ENCODE measurements around the gene IL11RA. TPM values are rescaled to one million over a fixed set of nuclear protein-coding genes. Genes with fewer than 3 reads are reported as not detected.
A peak's percentile ranks its signal among the peaks of the same experiment; 100 is the strongest.

IL11RA gene
- 9.3 and 10.9 TPM in 2 replicates for total RNA-seq (2014; rRNA removed; shearing (Covaris generic))

DNA sequence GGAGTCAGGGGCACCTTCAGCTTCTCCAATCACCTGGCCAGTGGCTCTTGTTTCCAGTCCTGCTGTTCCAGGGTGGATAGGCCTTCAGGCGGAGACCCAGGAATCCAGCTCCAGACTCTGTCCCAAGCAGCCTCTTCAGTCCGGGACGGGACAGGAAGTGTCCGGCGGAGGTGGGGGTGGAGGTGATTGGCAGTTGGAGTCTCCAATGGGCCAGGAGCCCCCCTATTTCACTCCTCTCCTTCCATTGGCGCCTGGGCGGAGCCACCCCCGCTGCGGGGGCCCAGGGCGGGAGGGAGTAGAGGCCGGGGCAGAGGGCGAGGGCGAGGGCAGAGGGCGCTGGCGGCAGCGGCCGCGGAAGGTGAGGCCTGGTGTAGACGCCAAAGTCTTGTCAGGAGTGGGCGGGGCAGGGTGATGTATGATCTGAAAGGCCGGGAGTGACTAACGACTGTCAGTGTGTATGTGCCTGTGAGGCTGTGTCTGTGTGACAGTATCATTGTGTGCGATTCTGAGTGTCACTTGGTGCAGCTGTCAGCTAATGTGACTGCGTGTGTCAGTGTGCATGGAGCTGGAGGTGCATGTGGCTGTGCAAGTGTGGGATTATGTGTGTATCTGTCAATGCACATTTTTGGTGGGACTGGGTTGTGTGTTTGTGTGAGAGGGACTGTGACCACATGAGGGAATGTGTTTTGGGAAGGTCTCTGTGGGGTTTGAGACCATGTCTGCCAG is at the start of gene IL11RA:
Gene IL11RA (plus strand): TSS at position 310 of the 726 bp plus-strand sequence. CDS start 3,033 bp downstream, outside the sequence.
- peak; percentile 87 for DNase-seq (ENCODE audit: low spot score)

DNA sequence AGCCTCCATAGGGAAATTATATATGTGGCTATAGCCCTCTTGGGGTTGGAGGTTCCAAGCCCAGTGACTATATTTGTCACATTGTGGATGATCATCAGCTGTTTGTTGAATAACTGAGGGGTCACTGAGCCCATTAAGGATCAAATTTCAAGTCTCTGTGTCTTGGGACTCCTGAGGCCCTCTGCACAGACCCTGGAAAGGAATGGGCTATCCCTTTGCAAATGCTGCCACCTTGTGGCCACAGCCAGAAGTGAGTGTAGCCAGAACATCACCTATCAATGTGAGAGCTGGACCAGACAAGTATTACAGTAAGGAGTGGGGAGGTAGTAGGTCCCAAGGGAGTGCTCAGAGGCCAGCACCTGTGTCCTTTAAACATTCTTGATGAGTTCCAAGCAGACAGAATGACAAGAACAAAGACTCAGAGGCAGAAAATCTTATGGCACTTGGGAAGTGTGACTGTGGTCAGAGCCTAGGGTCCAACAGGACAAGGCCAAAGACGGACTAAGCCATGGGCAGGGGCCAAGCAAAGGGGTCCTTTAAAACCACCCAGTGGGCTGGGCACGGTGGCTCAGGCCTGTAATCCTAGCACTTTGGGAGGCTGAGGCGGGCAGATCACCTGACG is 48.3 kb upstream of the IL11RA start:
- DNase-seq (ENCODE audit: low spot score), result peak; percentile 59

DNA sequence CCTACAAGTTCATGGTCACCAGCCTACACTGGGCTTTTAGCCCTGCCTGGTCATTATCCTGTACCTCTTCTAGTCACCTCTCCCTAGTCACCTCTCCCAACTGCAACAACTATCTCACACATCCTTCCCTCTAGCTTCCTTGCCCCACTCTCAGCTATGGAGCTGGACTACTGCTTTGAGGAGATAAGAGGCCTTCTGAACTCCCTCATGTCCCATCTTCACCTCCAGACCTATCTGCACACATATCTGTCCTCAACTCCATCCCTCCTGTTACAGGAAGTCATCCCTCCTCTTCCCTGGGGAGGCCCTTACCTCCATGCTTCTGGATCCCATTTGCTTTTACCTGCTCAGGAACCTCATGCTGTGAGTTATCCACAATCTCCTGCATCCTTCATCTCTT is 45.8 kb upstream of the IL11RA start:
- no peak for DNase-seq (ENCODE audit: low spot score)

DNA sequence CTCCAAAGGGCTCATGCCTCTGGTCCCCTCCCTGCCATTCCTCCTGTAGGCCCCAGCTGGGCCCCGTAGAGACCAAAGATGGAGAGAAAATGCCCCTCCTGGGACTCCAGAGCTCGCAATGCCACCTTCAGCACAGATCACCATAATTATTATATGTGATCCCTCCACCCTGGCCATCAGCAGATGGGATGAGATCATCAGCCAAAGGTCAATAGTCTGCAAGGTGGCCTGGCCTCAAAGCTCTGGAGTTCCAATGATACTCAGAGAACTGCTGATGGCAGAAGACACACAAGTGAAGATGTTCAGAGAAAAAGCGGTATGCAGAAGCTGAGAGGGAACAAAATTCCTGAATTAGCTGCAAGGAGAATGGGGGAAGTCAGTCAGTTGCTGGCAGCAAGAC is 45.1 kb upstream of the IL11RA start:
- no peak for DNase-seq (ENCODE audit: low spot score)

DNA sequence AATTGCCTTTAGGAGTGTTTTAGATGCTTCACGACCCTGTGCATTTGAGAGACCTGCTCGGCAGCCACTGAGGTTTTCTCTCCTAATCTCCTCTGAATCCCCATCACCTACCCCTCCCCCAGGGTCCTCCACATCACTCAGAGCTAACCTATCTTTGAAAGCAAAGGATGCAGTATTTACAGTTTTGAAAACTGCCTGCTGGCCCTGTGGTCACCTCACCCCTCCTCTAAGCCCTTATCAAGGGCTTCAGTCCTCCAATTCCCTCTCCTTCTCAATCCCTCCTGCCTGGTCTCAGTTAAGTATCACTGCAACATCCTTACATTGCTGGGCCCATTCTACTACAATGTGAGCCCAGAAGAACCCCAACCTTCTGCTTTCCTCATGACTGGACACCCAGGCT is 44.7 kb upstream of the IL11RA start:
- DNase-seq (ENCODE audit: low spot score), result no peak

DNA sequence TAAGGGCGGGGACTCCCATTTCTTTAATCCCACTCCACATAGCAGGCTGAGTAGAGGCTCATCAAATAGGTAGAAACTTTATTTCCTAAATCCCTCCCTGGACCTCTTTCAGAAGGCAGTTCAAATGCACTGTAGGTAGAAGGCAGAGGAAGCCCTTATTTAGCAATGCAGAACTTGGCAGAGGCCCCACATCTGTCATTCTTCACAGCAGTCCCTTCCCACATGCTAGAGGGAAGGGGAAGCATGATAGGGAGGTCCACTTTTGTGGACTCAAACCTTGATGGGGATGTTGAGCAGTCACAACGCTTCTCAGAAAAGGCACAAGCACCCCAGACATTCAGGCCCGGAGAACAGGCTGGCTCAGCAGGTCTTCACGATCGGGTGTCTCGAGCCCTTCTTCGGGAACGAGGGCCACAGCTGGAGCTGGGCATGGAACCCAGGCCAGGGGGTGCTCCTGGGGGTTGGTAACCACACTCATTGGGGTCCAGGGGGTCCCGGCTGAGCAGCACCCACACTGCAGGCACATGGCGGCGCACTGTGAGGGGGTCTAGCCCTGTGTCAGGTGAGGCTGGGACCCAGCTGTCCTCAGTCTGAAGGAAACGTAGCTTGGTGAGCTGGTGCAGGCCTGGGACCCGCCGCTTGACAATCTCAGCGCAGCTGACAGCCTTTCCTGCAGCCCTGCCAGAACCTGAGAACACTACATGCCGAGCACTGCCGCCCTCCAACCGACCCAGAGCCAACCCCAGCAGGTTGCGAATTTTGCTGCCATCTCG is 41.4 kb upstream of the IL11RA start:
- DNase-seq (ENCODE audit: low spot score), result no peak

DNA sequence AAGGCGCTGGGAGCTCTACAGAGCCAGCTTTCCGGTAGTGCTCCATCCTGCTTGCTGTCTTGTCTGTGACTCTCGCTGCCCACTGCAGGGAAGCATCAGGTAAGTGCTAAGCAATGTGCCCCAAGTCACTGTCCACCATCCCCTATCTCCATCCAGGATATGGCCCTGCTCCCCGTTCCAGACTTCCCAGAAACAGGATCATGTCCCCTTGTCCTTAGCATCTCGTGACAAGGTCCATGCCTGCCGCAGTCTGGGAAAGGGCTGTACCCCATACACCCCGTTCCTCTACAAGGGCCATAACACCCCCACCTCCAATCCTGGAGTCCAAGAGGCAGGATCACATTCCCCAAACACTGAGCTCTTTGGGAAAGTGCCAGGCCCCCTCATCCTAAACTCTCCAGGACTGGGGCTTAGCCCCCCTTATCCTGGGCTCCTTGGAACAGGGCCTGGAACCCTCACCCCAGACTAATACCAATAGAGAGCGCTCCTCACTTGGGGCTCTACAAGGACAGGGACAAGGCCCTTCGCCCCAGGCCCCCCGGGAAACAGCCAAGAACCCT is 40.7 kb upstream of the IL11RA start:
- DNase-seq (ENCODE audit: low spot score), result no peak

DNA sequence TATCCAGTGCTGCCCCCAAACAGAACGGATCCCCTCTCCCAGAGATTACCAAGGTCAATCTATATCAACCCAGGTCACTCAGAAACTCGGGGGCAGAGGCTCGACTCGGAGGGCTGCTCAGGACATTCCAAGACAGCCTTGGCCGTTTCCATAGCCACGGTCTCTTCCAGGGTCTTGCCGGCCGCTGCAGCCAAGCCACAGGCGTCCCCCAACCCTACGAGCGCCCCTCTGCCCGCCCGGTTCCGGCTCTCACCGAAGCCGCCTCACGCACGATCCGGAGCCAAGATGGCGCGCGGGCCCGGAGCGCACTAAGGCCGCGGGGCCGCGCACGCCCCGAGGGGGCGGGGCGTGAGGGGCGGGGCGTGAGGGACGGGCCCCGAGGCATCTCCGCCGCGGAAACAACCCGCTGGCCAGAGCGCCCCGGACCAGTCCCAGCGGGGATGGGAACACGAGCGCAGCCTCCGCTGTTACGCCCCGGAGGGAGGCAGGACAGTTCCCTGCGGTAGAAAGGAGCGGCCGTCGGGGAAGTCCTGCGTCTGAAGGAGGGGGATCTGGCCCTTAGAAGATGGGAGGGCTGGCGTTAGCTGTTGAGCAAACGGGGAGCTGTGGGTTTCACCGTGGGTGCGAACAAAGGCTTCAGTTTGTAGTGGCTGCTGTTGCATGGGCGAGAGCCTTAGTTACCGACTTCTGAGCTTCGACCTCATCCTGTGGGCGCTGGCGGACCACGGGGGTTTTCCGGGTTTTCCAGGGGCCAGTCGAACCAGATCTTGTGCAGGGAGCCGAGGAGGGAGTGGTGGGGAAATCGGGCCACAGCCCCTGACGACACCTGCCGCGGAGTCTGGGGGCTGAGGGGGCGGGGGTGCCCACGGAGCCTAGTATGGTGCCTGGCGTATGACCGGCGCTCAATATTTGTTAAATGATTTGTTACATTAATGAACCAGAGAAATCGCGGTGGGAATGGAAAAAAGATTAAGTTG is 39.9 kb upstream of the IL11RA start, which contains the start of gene RPP25L:
Gene RPP25L (minus strand): TSS at position 287 of the 977 bp plus-strand sequence. CDS start 801 bp downstream, outside the sequence.
- peak; percentile 52 for DNase-seq (ENCODE audit: low spot score)

DNA sequence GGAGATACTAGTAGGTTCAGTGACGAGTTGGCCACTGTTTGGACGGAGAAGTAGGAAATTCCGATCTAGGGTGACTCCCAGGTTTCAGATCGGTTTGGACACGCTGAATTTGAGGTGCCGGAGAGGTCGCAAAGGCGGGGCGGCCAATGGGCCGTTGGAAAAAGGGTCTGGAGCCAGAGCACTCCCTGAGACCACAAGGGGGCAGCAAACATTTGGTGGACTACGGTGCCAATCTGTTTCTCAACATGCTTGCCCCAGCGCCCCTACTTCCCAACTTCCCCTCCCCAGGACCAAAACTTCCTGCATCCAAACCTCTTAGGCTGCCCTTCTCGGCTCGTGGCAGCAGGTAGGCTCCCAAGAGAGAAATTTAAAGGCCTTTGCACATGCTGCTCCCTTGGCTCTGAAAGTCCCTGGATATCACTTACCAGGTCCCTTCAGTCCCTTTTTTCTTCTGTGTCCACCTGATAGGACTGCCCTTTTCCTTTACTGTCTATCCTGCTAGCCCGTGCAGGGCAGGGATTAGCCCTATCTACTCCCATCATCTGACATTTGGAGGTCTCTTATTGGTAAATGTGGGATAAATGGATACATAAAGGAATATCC is 39.1 kb upstream of the IL11RA start:
- peak; percentile 63 for DNase-seq (ENCODE audit: low spot score)

DNA sequence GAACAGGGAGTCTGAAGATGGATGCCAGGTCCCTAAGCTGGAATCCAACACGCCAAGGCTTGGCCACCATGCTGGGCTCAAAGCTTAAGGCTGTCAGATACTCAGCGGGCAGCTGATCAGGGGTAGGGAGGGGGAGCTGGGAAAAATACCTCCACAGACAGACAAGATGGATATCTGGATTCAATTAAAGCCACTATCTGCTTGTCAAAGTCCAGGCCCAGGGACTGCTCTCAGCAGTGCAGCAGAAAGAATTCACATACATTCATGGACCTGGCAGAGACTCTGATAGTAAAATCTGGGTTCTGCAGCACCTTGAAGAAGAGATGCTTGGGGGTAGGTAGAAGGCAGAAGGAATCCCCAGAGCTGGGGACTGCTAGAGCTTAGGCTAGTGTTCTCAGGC is 36.9 kb upstream of the IL11RA start:
- DNase-seq (ENCODE audit: low spot score), result no peak

DNA sequence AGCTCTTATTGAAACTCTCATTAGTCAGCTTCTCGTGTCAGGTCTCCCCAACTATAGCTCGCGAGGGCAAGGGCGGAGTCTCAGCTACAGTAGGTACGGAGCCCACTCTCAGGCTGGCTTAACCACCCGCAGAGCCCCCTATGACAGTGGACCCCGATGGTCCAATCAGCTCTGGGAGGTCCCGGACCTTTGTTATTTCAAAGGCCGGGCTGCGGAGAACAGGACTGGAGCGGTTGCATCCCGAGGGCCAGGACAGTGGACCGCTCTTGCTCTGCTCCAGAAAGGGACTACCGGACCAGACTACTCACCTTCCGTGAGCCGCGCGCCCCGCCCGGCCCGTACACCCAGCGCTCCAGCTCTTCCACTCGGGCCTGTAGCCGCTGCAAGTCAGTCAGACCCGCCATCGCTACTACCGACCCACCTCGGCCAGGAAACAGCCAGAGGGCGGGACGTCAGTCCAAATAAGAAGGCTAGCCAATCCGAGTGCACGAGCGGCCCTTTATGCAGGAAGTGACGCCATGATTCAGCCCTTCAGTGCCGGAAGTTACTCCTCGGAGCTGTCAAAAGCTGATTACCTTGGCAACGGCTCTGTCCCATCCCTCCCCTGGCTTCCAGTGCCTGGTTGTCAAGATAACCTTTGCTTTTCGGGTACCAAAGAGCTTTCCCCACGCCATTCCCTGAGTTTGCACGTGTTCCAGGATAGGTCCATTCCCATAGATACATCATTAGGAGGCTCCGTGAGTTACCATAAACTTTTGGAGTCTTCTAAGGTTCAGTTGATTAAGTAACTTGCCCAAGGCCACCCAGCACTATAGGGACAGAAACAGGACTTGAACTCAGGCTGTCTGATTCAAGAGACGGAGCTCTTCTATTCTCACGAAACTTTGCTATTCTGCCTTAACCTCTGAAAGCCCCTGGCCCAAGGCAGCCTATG is 31.7 kb upstream of the IL11RA start, which contains the start of gene DCTN3:
Gene DCTN3 (minus strand): TSS at position 435 of the 934 bp plus-strand sequence. CDS start 31 bp downstream, at position 404.
- DNase-seq (ENCODE audit: low spot score), result peak; percentile 97

DNA sequence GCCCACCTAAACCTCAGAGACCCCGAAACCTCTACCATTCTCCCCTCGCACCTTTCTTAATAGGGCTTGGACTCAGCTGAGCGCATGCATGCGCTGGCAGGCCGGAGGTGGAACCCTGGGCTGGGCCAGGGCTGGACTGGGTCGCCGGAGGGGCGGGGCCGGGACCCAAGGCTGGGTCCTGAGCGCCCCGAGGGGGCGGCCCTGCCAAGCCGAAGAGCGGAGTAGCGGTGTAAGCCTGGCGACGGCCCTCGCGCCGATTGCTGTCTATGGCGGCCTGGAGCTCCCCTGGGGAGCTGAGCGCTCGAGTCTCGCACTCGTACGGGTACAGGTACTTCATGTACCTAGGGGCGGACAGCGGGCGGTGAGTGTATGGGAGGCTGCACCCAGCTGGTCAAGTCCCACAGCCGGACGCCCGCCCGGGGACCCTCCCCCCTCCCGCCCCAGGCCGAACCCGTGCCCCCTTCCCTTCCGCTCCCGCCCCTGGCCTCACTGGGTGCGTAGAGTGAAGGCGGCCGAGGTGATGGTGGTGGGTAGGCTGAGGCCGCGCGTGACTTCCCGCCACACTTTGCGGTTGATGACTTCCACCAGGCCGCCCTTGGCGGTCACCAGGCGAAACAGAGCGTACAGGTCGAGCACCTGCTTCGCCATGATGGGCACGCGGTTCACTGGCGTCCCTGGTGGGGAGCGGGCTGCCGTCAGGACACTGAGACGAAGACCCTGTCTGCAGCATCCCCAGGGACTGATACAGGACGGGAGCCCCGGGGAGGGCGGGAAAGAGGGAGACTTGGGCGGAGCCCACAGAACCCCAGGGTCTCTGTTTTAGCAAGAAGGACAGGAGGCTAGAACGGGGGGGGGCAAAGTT is 28.4 kb upstream of the IL11RA start:
- no peak for DNase-seq (ENCODE audit: low spot score)

DNA sequence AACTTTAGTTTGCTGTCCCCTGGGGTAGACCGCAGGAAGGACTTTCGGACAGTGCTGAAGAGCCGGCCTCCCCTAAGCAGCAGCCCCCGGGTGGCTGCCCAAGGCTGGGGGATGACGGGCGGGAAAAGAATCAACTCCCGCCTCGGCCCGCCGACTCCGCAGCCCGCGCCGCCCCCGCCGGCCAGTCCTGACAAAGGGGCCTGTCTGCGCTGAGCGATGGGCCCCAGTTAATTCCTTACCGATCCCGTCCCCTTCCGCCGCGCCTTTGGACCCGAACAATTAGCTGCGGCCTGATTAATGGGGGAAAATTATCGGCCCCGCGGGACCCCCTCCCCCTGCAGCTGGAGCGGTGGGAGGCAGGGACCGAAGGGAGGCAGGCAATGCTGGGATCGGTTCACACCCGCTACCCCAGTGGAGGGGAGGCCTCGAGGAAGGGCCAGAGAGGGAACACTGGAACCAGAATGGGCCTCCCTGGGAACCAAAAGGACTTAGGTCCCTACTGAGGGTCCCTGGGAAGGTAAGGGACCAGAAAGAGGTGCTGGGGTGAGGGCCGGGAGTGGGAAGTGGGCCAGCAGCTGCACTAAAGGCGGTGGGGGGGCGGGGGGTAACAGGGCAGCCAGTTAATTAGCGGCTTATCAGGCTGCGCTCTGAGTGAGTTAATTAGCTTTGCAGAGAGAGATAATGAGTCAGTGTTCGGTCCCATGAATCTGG is 27.4 kb upstream of the IL11RA start:
- no peak for DNase-seq (ENCODE audit: low spot score)

DNA sequence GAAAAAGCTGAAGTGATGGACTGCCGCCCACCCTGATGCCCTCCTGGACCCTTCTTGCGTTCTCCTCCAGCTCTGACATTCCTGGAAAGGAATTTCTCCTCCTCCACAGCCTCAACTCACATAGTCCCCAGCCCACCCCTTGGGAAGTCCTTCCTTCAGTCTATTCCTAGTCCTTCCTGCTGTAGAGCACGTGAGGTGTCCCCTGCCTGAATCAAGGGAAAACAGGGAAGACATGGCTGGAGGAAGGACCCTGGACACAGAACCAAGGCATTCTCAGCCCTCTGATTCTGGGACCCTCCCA is 26.8 kb upstream of the IL11RA start:
- no peak for DNase-seq (ENCODE audit: low spot score)

DNA sequence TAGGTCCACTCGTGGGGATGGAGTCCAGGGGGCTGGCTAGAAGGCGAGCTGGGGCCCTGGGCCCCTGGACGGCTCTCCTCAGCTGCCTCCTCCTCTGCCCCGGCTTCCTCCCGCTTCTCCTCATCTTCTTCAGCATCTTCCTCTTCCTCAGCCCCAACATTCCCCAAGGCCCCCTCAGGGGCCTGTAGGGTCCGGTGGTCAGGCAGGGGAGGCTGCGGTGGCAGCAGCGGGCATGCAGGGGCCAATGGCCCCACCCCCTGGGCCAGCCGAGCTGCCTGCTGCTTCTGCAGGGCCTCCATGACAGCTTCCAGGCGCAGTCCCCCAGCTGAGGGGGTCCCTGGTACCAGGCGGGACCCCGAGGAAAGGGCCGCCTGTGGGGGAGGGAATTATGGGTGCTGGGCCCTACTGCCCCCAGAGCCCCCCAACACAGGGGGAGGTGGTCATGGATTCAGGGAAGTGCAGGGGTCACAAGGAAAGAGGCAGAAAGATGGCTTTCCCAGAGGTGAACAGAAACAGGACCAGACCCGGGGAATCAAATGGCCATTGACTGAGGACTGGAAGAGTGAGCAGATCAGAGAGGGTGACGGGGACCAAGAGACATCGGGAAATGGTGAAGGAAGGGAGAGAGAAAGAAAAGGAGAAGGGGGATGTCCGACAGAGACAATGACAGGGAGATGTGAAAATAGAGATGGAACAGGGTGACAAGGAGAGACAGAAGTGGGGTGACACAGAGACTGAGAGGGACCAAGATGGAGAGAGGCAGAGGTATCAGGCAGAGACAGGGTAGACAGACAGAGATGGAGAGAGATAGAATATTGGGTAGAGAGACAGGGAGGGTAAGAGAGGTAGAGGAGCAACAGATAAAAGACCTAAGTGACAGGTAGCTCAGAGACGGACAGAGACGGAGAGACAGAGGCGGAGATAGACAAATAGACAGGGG is 24.0 kb upstream of the IL11RA start:
- no peak for DNase-seq (ENCODE audit: low spot score)

DNA sequence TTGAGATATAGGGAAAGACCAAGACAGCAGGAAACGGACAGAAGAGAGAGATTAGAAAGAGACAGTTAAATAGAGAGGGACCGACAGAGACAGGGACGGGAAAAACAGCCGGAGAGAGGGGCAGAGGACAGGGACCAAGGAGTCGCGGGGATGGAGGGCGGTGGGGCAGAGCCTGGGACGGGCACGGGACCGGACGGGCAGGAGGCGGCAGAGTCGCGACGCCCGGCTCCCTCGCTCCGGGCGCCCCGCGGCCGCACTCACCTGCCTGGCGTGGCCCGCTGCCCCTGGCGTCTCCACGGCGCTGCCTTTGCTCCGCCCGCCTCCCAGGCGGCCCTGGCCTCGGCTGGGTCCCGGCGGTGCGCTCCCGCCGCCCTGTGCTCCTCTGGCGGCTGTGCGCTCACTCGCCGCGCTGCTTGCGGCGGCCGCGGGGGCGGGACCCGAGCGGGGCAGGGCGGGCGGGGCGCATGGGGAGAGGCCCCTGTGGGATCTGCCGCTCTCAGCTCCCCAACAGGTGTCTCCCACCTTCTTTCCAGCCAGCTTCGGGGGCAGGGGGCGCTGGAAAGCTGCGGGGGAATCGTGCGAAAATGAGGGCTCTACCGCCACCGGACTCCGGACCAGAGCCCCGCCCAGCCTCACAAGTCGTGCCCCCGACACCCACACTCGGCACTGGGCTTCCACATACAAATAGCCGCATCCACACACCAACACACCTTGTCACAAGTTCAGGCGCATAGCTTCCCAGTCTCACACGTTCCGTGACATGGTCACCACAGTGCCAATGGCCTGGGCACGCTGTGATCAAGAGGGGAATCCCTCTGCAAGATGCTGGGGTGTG is 23.1 kb upstream of the IL11RA start, which contains the start of gene ARID3C:
Gene ARID3C (minus strand): TSS at position 411 of the 835 bp plus-strand sequence. CDS start 1,052 bp downstream, outside the sequence.
- DNase-seq (ENCODE audit: low spot score), result no peak
